HG03045 (cell line): ENCODE data around the gene NELL2.

Source experiments
- ATAC-seq: cut with Tn5 transposase; IDR thresholded peaks from one replicate; pipeline ENCODE4 v1.9.1; 2021; ENCODE audit warnings: mild to moderate bottlenecking, moderate library complexity; ENCODE audit not compliant: unreplicated experiment

The NELL2 gene

GRCh38 chr12:44627387-44628166 lies 248.5 kb downstream of the NELL2 start:
- ATAC-seq = no peak

GRCh38 chr12:44626883-44627282 lies 249.2 kb downstream of the NELL2 start:
- ATAC-seq = no peak

GRCh38 chr12:44618946-44619345 lies 257.2 kb downstream of the NELL2 start:
- no peak for ATAC-seq

DNA sequence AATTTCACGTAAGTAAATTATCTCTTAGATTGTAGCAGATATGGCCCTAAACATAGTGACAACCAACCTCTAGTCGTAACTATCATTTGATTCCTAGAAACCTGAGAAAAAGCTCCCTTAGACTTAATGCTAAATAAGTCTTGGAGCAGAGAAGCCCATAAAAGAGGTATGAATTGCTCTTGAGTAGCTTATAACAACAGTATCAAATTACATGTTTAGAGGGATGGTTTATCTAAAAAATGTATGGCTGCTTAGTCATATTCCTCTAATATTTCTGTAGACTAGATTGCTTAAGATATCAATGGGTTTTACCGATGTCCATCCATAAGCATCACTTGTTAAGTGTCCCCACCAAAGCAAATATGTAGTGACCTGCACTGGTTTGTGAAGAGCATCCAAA lies 259.7 kb downstream of the NELL2 start:
- ATAC-seq = no peak

DNA sequence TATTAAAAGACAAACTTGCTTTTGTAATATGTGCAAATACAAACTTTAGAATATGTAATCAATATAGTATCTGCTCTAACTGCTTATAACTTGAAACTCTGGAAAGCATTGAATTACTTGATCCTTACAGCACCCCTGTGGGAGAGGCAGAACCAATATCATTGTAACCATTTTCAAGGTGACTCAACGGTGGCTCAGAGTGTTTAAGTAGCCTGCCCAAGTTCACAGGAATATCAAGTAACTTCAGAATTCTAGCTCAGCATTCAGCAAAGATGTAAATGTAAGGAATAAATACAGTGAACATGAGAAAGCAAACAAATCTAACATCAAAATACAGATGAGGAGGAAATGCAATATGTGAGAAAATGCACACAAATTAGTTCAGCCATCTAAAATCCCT lies 264.6 kb downstream of the NELL2 start:
- no peak for ATAC-seq

DNA sequence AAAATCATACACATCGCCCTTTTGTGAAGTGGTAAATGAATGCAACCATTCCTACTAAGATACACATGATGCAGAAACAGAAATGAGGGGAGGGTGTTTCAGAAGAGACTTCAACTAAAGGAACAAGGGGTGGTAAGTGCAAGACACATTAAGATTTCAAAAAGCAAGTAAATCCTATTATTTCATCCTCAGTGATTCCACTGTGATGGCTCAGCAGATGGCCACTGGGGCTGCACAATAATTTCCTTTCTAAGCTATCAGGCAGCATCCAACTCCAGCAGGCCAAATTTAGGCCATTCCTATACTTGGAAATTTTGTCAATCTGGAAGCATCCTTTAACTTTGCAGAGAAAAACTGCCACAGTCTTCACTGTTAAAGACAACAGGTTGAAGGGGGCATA lies 272.4 kb downstream of the NELL2 start:
- ATAC-seq = no peak

- ATAC-seq = no peak
Measured at GRCh38 chr12:44592626-44593025, 283.5 kb downstream of the NELL2 start.

DNA sequence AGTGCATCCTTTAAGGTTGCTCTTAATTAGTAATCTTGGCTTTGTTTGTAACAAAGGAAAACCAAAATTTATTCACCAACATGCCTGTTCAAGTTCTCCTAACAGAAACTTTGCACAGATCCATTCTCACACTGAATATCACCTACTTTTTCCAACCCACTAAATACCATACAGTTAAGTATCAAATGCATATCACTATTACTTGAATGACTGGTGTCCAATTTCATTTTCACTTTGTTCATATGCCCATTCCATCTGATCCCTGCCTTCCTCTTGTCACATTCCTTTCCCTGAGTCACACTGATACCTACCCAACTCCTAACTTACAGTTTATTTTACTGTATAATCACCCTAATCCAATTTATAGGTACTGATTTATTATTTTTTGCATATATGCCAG lies 286.4 kb downstream of the NELL2 start:
- no peak for ATAC-seq

GRCh38 chr12:44588651-44589050 lies 287.5 kb downstream of the NELL2 start:
- no peak for ATAC-seq

DNA sequence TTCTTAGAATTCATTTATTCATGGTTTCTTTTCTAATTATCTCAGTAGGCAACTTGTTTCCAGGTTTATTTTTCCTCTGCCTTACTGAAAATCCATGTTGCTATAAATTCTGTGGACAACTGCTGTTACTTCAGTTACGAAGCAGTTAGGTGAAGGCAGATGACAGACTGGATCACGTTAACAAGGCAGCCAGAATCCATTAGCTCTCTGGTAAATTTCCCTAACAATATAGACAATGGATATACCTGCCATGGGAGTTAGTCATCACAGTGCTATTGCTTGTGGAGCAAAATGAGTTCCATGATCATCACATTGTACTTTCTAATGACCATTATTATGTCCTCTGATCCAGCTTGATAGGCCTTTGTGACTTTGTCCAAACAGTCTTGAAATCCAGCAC lies 291.5 kb downstream of the NELL2 start:
- no peak for ATAC-seq

DNA sequence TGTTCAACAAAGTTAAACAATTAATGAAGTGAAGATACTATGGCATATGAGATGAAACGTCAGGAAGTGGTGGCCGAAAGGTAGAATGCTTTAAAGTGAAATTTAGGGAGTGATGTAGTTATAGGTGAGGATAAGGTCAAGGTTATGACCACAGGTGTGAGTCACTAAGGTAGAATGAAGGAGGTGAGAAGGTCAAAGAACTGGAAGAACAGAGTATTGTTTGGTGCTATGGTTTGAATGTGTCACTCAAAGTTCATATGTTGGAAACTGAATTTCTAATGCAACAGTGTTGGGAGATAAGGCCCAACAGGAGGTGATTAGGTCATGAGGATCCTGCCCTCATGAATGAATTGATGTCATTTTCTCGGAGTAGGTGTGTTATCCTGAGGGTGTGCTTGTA lies 293.6 kb downstream of the NELL2 start:
- no peak for ATAC-seq

DNA sequence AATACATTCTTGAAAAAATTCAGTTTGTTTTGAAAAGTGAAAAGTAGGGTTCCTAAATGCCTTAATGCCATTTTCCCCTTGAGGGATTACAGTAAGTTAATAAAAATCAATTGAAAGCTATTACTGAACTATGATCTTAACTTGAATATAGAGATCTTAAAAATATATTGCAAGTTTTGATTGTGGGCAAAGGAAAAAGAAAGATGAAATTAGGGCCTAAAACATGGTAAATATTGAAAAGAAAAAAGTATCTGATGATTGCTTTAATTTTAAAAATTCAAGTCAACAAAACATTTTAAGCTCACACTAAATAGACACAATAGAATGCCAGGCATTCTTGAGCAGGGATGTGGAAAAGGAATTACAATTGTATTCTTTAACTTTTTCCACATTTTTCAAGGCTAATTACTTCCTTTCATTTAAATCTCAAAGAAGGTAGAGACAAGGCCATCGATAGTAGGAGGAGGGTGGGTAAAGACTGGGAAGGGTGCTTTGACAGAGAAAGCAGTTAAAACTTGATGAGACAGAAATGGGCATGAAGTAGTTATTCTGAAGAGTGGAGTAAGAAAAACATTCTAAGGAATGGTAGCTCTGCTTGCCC lies 294.4 kb downstream of the NELL2 start:
- ATAC-seq = no peak

DNA sequence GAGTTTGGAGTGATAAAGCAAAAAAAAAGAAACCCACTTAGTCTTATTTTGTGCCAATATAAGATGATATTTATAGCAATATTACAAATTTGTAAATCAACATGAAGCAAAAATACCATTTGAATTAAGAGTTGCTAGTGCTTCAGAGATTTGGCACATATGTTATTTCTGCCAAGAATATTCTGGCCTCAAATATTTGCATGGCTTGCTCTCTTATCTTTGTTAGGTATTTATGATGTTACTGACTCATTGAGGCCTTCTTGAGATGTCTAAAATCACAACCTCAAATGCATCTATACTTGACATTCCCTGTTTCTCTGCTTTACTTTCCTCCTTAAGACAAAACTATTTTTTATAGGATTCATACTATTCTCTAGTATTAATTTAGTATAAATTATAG lies 301.5 kb downstream of the NELL2 start:
- no peak for ATAC-seq

- ATAC-seq = no peak
Measured at GRCh38 chr12:44573723-44574122, 302.4 kb downstream of the NELL2 start.

DNA sequence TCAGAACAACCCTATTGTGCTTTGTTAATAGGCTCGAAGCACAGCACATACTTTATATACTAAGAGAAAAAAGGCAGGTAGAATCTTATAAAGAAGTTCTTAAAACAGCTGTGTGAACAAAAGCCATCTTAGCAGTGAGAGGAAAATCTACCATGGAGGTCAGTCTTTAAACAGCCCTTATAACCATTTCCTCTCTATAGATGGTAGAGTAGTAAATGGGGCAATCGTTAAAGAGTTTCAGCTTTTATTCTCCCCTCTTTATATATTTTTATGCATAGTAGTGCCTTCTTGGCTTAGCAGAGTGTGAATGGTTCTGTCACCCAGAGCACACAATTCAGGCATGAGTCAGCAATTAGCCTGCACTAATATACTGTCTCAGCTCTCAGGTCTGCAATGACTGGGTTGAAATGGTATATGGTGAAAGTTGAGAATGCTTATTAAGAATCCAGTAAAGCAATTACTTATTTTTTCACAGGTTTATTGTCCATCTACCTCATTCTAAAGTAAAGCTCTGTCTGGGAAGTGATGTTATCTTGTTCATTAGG lies 305.0 kb downstream of the NELL2 start:
- ATAC-seq = no peak

- ATAC-seq = no peak
Measured at GRCh38 chr12:44570036-44570583, 306.0 kb downstream of the NELL2 start.

DNA sequence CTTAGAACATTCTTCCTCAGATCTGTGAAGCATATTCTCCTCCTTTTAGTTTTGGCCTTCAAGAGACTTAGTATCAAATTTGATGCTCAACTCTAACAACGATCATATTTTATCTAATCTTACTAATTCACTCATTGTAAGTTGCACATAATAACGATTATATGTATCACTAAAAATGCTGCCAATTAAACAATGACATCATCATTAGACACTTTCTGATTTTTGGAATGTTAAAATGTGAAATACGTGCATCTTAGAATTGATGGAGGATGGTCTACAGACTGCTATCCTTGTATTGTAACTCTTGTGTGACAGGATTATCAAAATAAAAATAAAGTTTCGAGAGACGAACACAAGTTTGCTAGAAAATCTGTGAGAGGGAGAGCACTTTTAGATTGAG lies 311.0 kb downstream of the NELL2 start:
- no peak for ATAC-seq

DNA sequence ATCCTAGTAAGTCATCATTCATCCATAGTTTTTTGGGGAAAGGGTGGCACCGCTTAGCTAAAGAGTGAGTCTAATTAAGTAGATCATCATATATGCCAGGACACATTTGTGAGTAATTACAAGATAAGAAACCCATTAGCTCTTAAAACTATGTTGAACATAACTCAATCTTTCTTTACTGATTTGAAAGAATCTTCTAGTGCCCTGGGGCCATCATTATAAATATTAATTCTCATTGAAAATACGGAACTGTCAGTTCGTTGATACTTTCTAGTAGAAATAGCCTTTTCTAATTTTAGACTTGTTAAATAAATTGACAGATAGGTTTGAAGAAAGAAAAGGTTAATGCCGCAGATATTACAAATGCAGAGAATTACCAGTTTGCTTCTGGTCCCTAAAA lies 312.6 kb downstream of the NELL2 start:
- ATAC-seq = no peak

- ATAC-seq = no peak
Measured at GRCh38 chr12:44558340-44559100, 317.6 kb downstream of the NELL2 start.

GRCh38 chr12:44555454-44555853 lies 320.7 kb downstream of the NELL2 start:
- ATAC-seq = no peak

DNA sequence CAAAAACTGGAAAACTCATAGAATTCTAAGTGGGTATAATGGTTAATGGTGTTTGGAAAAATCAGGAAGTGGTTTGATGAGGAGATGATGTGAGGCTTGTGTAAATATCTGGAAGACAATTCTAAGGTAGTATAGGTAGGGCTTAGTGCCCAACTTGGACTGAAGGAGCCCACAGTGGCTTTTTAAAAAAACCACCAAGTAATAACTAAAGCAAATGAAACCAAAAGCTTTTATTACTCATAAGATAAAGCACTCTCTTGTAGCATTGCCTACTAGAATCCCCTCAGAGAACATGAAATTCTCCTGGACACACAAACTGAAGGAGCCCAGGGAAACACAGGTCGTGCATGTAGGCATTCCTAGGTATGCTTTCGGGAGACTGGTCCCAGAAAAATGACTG lies 324.5 kb downstream of the NELL2 start:
- ATAC-seq = no peak
